CD4-positive, alpha-beta T cell treated with Interleukin-12 subunit alpha and Interleukin-12 subunit beta, for 1 hour (primary cell): Measurements from ENCODE around the gene SNX9.
"Not testable (repeated sequence)": the region's sequence is repeated elsewhere in the genome, so short reads cannot be mapped to it uniquely, and the experiment has no call there.

ENCODE experiments used
- DNase-seq: peaks from one replicate; pipeline ENCODE4 v3.0.0-alpha.2; 2020

Gene SNX9

GRCh38 chr6:157892363-157892877 lies 69.4 kb downstream of the SNX9 start:
- no peak for DNase-seq

- DNase-seq = peak; percentile 59
Measured at GRCh38 chr6:157893238-157893637, 70.2 kb downstream of the SNX9 start.

DNA sequence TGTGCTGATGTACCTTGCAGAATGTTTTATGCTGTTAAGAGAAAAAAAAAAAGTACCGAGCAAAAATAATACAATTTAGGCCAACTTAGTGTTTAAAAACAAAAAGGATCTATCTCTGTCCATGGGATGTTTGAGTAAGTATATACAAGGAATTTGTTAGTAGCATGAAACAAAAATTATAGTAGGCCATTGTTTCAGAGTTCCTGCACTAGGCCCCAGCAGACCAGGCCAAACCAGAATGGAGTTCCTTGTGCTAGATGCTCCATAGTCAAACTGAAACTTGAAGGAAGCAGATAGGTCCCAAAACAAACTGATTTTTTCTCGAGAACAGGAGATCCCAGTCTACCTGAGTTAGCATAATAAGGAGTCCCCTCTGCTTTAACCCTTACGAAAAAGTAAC lies 72.5 kb downstream of the SNX9 start:
- no peak for DNase-seq

DNA sequence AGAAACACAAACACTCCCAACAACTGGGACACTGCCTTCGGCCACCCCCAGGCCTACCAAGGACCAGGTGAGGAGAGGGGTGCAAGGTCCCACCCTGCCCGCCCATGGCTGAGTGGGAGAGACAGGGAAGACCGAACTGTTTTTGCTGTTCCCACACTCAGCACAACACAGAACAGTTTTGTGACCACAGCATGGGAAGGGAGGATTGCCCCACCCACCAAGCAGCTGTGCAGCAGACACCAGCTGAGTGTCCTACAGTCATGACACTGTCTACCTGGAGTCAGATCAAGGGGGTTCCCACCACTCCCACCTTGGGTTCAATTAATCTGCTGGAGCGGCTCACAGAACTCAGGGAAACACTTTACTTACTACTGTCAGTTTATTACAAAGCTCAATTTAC lies 73.9 kb downstream of the SNX9 start:
- no peak for DNase-seq

GRCh38 chr6:157898169-157898568 lies 75.1 kb downstream of the SNX9 start:
- DNase-seq = no peak

DNA sequence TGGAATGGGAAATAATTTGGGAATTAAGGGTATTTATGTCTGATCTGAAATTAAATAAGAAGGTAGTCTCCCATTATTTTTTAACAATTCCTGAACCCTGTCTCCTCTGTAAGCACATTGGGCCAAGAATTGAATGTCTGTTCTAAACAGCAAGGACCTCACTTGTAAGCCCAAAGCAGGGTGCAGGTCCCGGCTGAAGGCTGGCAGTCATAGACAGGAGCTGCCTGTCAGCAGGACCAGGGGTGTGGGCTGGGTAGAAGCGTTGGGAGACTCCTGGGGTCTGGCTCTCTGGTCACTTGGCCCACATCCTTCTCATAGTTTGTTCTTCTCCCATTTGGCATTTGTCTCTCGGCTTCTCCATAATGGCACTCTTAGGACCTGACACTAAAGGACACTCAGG lies 75.6 kb downstream of the SNX9 start:
- DNase-seq = no peak

- DNase-seq = not testable (repeated sequence)
Measured at GRCh38 chr6:157900262-157900661, 77.2 kb downstream of the SNX9 start.

DNA sequence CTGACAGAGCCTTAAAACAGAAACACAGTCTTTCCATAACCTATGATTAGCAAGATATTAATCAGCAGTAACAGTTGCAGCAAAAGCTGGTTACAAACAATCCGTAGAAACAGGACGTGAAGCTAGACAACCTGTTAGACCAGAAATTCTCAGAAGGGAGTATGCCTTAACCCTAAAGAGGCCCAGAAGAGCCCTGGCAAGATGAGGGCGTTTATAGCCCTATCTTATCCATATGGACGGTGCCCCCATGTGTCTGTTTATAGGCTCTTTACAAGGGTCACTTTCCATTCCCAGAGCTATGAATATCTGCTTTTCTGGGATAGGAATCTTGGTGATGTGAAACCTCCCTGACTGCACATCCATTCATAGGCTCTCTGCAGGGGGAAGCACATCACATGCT lies 77.7 kb downstream of the SNX9 start:
- DNase-seq = not testable (repeated sequence)

DNA sequence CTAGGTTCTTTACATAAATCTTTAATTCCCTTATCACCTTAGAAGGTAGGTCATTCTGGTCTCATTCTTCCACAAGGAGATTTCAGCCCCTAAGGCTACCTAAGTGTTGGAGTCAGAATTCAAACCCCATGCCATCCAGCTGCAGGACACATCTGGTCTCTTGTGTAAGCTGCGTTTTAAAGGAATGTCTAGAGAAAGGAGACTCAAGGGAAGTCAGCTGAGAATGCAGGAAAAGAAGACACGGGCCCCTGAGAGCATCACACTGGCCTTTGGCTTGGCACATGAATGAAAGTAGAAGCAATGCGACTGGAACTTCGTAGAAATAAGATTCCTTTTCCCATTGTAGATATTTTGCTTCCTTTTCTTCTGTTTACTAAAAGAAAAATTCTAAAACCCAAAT lies 82.0 kb downstream of the SNX9 start:
- no peak for DNase-seq

DNA sequence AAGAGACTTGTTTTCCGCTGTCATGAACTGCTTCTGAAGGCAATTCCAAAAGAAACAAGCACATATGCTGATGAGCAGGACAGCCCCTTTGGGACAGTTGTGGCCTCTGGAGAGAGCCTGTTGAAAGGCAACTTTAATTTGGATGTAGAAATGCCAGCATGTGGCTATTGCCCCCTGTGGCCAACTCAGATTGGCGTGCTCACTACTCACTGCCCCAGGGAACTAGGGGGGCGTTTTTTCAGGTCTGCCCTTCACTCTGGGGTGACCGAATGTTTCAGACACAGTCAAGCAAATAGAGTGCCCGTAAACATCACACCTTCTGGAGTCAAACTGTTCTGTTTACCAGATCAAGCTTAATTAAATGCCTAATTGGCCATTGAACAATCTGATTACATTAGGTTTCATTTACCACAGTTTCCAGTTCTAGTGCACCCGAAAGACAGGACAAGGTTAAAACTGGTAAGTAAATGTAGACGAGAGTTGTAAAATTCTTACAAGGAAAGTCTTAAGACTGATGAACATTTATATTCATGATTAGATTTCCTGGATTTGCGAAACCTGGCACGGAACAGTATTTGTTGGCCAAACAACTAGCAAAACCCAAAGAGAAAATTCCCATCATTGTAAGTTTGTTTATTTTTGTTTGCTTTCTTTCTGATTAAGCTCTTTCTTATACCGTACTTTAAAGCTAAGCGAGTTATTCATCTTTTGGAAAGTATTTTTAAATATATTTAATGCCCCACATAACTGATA lies 82.7 kb downstream of the SNX9 start:
- DNase-seq = no peak

DNA sequence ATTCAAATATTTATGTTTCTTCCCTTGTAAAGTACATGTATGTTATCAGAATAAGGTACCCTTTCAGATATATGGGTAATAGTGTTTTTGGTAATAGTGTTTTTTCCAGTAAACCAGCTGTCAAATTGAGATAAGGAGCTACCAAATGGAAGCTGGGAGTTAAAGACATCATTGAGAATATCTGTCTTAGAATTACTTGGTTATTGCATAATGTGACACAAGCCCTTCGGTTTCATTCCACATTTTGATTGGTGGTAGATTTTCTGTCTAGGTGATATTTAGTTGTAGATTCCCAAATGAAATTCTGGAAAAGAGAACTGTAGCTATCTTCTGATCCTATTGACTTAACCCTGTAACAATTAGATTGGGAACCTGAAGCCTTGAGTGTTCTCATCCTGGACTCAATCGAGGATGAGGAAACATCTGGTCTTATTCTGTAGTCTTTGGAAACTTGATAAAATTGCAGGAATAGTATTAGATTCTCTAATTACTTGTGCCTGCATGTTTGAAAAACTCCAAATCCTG lies 83.6 kb downstream of the SNX9 start:
- no peak for DNase-seq

DNA sequence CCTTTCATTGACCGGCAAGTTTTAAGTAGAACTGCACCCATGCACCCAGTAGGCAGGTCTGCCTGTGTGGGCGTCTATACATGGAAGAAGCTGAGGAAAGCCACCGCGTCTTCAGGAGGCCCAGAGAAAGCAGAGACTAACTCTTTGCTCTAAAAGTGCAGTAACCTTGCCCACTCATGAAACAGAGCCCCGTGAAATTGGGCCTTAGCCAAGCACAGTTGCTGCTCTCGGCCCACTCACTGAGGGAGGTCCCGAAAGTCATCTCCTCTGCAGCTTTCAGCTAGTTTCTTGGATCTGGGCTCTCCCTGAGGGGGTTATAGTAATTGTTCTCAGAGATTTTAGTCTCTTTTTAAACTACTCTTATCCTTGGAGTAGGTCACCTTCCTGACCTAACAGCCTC lies 84.6 kb downstream of the SNX9 start:
- DNase-seq = no peak

GRCh38 chr6:157908369-157909281 lies 85.6 kb downstream of the SNX9 start:
- DNase-seq = no peak

- DNase-seq = no peak
Measured at GRCh38 chr6:157909282-157909664, 86.2 kb downstream of the SNX9 start.

- DNase-seq = no peak
Measured at GRCh38 chr6:157911278-157911677, 88.2 kb downstream of the SNX9 start.

GRCh38 chr6:157911786-157912185 lies 88.7 kb downstream of the SNX9 start:
- no peak for DNase-seq

GRCh38 chr6:157912326-157912725 lies 89.3 kb downstream of the SNX9 start:
- no peak for DNase-seq

- DNase-seq = no peak
Measured at GRCh38 chr6:157921685-157922367, 98.8 kb downstream of the SNX9 start.

DNA sequence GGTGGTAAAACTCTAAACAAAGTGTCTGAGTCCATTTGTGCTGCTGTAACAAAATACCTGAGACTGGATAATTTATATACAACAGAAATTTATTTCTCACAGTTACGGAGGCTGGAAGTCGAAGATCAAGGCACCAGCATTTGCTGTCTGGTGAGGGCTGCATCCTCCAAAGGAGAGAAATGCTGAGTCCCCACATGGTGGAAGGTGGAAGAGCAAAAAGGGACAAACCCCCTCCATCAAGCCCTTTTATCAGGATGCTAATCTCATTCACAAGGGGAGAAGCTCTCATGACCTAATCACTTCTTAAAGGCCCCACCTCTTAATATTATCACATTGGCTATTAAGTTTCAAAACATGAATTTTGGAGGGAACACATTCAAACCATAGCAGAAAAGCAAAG lies 102.7 kb downstream of the SNX9 start:
- no peak for DNase-seq

DNA sequence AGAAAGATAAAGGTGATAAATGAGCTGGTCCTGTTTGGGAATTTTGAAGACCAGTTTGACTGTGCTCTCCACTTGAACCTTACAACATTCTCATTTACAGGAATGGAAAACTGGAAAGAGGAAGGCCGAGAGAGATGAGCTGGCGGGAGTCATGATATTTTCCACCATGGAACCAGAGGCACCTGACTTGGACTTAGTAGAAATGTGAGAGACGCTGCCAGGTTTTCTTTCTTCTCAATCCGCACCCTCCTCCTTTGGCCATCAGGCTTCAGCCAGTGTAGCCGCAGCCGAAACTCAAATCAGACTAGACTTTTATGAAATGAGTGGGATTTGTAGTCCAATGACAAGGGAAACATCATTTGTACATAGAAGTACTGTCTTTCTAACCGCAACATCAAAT lies 104.0 kb downstream of the SNX9 start:
- DNase-seq = no peak

GRCh38 chr6:157928428-157928827 lies 105.4 kb downstream of the SNX9 start:
- DNase-seq = no peak

DNA sequence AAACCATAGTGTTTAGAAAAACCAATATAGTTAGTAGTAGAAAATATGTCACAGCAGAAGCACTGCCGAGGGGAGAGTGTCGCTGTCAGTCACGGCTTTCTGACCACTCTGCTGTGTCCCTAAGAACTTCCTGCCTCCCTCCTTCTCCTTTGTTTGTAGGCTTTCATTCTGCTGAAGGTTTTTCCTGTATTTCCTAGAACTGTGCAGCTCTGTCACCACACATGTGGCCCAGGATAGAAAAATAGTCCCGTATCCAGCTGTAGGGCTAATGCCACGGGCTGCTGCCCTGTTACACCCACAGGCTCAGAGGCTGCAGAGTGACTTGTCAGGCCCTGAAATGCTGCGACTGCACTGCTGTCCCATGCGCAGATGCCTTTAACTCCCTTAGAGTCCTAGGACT lies 106.0 kb downstream of the SNX9 start:
- no peak for DNase-seq

GRCh38 chr6:157929765-157930319 lies 106.8 kb downstream of the SNX9 start:
- DNase-seq = no peak
